K562 treated with DMSO at 1 percent for 48 hours (cell line): ENCODE results near the gene CTBP1. TPM values are rescaled to one million over a fixed set of nuclear protein-coding genes. Genes with fewer than 3 reads are reported as not detected.

Experiments used
- total RNA-seq: library from RNA; unstranded; fragments of 300-600 nt; gene quantifications from 2 replicates; pipeline ENCODE4 v1.2.3, GENCODE V29; 2022; ENCODE audit warnings: low replicate concordance; ENCODE audit errors: extremely low read depth

CTBP1 gene
- total RNA-seq = not detected in 2 replicates

DNA sequence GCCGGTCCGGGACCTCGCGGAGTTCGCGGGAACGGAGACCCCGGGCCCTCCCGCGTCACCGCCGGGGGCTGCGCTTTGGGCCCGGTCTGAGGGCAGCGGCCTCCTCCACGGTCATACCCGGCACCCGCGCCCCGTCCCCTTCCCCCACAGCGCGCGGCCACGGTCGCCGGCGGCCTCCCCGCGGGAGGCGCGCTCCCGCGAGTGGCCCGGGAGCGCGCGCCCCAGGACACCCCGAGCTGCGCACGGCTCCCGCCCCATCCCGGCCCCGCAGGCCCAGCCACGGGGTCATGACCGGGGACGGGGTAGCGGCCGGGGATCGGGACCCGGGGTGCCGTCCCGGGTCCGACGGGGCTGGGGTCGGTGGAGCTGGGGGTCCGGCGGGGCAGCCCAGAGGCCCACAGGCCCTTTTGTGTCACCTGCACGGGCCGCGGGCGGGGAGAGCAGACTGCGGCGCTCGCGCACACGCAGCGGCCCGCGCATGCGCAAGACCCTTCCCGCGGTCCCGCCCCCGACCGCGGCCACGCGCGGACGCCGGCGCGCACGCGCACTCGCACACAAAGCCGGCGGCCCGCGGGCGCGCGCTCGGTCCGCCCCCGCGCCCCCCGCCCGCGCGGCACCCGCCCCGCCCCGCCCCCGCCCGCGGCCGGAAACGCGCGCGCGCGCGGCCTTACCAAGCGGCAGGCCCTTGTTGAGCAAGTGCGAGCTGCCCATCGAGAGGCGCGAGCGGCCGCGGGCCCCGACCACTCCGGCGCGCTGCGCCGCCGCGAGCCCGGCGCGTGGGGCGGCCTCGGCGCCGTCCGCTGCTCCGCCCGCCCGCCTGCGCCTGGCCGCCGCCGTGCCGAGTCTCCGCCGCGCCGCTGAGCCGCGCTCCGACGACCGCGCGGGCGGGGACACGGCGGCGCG is at the start of gene CTBP1:
Gene CTBP1, minus strand, starts transcription at position 886 of the 903 bp plus-strand sequence. CDS start 7,799 bp downstream, outside the sequence.

DNA sequence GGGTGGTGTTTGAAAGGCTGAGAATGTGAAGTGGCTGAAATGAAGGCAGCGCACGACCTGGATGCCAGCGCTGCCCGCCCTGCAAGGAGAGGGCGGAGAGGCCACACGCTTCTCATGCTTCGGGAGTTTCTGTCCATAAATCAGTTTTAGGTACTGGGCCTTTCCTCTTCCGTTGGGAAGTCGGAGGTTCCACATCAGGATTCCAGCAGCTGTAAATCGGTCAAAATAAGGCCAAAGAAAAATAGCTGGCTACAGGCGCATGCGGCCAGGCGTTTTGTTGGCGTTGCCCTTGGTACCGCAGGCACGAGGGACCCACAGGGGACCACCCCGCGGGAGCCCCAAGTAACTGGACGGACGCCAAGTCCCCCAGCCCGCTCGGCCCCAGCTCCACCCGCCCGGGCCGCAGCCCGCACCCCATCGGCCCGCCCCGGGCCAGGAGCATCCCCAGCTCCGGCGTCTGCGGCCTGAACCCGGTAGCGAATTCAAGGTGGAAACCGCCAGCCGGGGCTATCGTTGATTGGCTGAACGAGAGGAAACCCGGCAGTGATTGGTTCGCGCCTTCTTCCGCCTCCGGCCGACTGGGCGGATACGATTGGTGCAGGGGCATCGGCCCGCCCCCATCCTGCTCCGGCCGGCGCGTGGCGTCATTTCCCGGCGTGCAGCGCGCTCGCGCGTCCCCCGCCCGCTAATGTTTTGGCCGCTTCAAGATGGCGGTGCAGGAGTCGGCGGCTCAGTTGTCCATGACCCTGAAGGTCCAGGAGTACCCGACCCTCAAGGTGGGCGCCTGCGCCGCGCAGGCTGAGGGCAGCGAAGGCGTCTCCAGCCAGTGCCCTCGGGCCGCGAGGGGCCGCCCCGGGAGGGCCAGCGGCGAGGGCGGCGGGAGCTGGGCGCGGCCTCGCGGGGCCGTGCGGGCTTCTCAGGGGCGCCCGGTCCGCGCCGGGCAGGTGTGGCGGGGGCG is 40.6 kb upstream of the CTBP1 start, which contains the start of gene MAEA:
Gene MAEA, plus strand, starts transcription at position 685 of the 958 bp plus-strand sequence. Its CDS starts 23 bp downstream, at position 708.

DNA sequence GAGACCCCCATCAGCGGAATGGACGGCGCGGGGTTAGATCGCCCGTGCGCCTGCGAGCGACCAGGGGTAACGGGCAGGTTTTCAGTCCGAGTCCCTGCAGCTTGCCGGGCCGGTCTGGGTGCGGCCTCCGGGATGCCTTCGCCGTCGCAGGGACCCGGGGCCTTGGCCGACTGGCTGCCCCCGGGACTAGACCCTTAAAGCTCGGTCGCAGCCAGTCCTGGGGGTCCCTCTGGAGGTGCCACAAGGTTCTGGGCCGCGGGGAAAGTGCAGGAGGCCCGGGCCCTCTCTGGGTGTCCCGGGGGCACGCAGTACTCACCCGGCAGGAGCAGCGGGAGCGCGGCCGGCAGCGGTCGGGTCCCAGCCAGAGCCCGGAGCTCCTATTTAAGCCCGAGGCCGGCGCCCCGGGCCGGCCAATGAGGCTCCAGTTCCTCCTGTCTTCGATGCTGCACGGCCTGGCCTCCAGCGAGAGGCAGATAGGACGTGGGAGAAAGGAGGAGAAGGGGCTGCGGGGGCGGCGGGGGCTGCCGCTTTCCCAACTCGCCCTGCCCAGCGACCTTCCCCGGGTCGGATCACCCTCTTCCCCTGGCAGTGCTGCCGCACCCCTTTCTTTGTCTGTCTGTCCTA is 76.6 kb downstream of the CTBP1 start, which contains the start of gene SPON2:
Gene SPON2, minus strand, starts transcription at position 356 of the 624 bp plus-strand sequence.

Other genes with a start within 250 kb of the CTBP1 start
- gene FGFRL1, start 237.5 kb downstream of the CTBP1 start, total RNA-seq = not detected in 2 replicates
- gene RNF212, start 135.6 kb downstream of the CTBP1 start, total RNA-seq = not detected in 2 replicates
- not detected in 2 replicates for gene SPON2, start 76.5 kb downstream of the CTBP1 start, total RNA-seq
- not detected in 2 replicates for gene MAEA, start 40.8 kb upstream of the CTBP1 start, total RNA-seq
- not detected in 2 replicates for gene UVSSA, start 98.1 kb upstream of the CTBP1 start, total RNA-seq
- gene NKX1-1, start 157.3 kb upstream of the CTBP1 start, total RNA-seq = not detected in 2 replicates